Effector CD4-positive, alpha-beta T cell (primary cell): ENCODE measurements around the gene MPI.
"Not testable (repeated sequence)": the region's sequence is repeated elsewhere in the genome, so short reads cannot be mapped to it uniquely, and the experiment has no call there.

ENCODE experiments used
- DNase-seq: peaks from one replicate; pipeline ENCODE4 v3.0.0-alpha.2; 2020

Gene MPI

DNA sequence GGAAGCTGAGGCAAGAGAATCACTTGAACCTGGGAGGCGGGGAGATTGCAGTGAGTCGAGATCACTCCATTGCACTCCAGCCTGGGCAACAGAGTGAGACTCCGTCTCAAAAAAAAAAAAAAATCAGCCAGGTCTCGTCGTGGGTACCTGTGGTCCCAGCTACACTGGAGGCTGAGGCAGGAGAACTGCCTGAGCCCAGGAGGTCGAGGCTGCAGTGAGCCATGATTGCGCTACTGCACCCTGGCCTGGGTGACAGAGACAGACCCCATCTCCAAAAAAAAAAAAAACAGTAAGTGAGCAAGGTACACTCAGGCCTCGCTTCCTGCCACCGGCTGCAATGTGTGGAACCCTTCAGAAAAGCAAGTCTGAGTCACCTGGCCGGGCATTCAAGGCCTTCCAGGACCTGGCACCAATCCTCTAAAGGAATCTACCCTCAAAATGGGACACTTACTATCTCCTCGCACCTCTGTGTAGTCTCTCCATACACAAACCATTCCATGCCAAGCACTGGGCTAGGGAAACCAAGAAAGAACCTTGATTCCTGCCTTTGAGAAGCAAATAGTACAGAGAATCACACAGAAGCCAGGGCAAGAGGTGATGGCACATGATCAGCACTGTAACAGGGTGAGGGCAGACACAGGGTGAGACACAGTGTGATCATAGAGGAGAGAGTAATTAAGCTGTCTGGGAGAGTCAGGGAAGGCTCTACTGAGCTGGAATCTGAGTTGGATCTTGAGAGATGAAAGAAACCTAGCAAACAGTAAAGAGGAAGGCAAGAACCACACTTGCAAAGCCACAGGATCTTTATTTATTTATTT lies 26.4 kb upstream of the MPI start:
- DNase-seq: no peak

DNA sequence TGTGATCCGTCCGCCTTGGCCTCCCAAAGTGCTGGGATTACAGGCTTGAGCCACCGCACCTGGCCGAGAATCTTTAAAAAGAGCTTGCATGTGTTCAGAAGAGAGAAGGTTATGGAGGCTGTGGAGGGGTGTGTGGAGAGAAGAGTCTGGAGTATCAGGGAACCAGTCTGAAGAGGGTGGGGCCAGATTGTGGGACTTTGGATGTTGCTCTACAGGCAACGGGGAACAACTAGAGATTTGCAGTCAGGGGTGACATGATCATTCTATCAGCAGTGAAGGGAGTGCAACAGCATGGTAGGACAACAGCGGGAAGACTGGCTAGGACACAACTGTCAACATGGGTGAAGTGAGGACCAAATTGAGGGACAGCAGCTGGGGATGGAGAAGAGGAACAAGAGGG lies 25.5 kb upstream of the MPI start:
- DNase-seq: no peak

DNA sequence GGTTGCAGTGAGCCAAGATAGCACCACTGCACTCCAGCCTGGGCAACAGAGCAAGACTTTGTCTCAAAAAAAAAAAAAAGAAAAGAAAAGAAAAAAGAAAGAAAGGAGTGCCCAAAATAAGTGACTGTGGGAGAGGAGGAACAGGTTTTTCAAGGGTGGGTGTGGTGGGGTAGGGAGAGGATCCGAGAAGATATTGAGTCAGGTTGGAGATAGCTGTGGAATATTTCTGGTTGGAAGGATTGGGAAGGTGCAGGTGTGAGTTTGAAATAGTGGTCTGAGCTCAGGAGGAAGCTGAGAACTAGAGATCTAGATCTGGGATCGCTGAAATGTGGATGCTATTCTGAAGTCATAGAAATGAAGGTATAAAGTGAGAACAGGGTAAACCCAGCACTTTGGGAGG lies 24.5 kb upstream of the MPI start:
- no peak for DNase-seq

DNA sequence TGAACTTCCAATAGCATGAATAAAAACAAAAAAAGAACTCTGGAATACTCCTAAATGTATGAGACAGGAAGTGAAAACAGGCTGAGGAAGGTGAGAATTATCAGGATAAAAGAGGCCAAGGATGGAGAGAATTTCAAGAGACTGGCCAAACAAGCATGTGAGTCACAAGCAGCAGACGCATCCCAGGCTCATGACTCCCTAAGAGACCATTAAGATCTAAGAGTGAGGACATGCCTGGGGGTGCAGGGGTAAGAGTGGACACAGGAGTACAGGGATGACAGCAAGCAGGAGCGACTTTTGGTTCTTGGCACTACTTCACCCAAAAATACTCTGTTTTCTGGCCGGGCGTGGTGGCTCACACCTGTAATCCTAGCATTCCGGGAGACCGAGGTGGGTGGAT lies 23.8 kb upstream of the MPI start:
- no peak for DNase-seq

DNA sequence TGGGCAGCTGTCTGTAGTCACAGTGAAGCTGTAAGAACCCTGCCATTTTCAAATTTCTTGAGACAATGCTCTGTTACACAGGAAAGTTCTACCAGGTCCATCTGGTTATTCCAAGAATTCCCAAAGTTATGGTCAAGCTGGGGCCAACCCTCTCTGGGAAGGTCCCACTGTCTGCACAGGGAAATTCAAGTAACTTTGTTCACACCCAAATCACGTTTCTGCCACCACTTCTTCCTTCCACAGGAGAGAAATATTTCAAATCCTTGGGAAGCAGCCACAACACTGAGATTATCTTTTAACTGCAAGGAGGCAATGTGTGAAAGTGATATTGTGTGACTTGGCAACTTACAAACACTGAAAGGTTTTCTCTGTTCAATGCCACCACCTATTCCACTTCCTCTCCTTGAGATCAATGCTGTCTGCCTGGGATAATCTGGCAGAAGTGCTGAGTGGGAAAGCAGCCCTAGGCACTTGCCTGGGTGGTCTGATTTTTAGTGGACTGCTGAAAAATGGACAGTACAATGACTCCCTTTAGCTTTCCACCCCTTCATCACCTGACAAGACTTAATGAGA lies 22.3 kb upstream of the MPI start:
- no peak for DNase-seq

DNA sequence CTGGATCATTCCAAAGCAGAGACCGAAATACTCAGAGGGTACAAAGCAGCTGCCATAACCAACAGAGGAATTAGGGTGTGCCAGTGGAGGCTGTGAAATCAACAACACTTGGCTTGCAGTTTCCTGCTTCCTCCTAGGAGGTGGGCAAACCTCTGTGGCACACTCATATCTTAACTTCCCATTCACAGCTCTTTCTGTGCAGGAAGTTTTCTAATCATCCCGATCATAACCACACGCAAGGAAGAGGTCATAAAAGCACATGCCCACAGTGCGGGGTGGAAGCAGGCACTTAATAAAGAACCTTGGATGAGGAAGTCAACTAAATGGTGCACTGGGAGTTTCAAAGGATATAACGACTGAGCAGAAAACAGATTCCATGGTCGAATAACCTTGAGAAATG lies 21.8 kb upstream of the MPI start:
- DNase-seq: no peak

DNA sequence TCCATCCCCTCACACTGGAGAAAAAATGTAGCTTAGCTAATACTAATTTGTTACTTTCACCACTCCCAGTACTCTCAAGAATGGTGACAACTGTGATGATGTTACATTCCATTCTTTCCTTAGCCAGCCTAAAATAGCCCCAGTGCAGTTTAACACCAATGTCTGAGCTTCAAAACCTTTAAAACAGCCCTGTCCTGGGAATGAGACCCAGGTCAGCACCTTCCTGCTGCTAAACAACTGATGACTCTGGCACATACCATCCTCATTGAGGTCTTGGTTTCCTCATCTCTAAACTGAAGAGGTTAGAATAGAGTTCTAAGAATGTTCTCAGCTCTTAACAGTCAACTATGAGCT lies 20.5 kb upstream of the MPI start:
- DNase-seq: no peak

DNA sequence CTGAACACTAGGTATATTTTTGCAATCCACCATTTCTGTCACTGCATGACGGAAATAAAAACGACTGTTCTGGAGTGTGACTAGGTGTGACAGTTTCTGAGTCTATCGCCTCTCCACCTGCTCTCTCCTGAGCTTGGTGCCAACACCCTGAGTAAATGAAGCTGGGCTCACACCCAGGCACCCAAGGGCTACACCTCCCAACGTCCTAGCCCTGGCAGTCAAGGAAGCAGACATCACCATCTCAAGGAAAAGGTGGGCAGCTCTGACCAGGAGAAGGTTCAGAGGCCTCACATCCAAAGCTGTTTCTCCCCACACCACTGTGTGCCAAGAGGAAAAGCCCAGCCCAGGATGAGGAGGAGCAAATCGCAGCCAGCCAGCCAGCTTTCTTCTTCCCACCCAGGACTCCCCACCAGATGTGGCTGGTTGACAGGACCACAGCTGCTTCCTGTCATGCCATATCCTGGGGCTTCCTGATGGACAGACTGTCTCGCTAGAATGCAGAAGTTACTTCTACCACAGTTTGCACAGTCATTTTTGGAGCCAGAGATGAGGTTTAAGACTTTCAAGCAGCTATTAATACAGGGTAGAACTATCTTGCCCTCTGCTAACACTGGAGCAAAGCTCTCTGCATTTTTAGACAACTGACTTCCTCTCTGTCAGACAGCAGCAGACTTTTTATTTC lies 20.0 kb upstream of the MPI start:
- no peak for DNase-seq

DNA sequence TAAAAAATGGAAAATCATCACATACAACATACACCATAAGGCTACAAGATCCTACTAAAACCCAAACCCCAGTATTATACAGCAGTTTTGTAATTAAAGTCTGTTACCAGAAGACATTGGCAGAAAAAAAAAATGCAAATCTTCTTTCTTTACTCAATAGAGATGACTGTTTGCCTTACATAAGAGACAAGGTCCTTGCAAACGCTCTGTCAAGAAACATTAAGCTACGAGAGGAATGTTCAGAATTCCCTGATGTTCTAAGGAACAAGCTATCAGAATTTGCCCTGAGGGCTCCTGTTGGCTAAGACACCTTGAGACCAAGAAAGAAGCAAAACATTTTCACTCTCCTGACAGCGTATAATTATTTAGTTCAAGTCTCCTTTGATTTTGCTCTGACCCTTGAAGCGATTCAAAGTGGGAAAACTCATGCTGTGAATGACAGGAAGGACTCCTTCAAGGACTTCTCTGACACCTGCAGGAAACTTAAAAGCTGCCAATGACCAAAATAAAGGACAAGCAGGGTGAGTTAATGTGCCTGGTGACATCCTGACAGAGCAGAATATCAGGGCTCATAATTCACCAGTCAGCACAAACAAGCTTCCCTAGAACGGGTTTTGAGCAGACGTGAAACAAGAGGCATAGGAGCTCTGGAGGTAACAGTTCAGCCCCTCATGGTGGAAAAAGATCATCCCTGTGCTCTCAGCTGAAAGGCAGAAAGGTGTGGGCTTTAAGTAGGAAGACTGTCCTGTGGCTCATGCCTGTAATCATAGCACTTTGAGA lies 19.2 kb upstream of the MPI start:
- no peak for DNase-seq

DNA sequence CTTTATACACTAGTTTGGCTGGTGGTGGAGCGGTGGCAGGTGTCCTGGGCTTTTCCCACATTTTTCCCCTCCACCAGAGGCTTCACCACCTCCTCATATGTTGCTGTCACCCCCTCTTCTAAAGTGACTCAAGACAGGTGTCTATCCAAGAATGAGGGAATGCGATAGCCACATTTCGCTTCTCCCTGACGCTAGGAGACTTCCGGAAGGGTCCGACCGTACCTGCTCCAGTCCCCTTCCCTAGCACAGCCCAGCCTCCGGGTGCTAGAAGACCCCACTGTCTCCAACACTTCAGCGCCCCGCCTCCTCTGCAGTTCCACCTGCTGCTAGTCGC lies 17.2 kb upstream of the MPI start:
- DNase-seq: no peak

DNA sequence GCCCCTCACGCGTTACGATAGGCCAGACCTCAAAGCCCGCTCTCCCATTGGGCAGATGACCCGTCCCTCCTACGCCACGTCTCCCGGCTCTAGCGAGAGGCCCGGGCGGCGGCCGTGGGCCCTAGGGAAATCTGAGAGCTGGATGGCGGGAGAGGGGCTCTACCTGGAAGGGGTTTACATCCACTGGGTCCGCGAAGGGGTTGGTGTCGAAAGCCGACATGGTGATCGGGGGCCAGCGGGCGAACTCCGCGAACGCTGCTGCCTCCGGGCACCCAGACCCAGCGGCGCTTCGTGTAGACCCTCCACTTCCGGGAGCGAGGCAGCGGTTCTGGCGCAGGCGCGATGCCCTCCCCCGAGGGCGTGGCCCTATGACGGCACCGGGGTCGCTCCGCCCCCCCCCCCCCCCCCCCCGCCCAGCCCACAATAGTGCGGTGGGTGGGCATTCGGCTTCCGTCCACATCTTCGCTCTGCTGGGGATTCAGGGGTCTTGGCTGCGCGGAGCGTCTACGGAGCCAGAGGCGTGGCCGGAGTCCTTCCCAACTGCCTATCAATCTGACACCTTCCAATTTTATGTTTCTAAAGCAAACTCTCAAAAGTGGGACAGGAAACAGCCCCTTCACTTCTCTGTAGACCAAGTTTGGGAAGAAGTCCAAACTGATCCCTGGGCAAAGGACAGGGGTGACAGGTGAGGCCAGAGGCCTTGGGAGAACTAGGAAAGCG lies 16.6 kb upstream of the MPI start, which contains the start of gene SCAMP2:
SCAMP2 (minus strand) TSS at position 330 of the 720 bp plus-strand sequence; CDS start at position 220, 110 bp downstream.
- DNase-seq: peak; percentile 86

DNA sequence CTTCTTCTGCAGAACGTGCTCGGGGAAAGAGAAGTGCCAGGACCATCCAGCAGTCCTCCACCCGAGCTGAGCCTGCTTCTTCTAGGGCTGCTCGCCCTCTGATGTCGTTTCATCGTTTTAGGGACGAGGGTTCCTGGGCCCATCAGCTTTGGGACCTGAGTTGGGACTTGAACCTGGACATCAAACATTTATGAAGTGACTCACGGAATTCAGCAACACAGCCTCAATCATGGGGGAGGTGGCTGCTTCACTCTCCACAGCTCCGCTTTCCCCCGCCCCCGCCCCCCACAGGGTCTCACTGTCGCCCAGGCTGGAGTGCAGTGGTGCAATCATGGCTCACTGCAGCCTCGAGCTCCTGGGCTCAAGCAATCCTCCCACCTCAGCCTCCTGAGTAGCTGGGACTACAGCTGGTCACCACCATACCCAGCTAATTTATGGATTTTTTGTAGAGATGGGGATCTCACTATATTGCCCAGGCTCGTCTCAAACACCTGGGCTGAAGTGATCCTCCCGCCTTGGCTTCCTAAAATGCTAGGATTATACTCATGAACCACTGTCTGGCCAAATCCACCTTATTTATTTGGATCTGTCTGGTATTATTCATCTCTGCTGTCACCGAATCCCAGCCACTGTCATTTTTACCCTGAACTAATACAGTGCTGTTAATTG lies 16.0 kb upstream of the MPI start:
- no peak for DNase-seq

DNA sequence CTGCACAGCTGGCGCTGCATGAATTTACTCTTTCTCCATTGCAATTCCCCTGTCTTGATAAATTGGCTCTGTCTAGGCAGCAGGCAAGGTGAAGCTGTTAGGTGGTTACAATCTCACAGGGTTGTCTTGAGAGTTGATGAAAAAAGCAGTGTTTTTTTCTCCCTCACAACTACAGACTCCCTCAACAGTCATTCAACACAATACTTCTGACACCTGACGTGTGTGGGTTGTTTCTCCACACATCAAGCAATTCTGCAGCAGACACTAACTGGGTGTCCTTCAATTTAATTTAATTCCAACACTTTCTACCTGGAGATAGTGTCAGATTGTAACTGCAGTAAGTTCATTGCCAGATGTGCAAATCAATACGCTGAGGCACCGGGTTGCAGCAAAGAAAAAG lies 11.6 kb upstream of the MPI start:
- DNase-seq: no peak

DNA sequence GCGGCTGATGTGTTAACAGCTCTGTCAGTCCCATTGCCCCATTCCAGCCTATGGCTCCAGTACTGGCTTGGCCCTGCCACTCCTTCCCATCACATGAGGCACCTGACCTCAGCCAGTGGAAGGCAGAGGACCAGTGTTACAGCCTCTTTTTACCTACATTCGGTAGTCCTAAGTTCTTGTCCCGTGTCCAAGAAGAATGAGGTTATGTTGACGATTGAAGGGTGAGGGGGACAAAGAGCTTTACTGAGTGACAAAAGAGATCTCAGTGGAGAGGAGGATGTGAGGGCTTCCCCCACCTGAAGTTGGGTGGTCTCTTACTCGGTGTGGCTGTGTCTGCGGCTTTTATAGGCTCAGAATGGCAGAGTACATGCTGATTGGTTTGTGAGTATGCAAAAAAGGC lies 7.3 kb upstream of the MPI start:
- DNase-seq: no peak

DNA sequence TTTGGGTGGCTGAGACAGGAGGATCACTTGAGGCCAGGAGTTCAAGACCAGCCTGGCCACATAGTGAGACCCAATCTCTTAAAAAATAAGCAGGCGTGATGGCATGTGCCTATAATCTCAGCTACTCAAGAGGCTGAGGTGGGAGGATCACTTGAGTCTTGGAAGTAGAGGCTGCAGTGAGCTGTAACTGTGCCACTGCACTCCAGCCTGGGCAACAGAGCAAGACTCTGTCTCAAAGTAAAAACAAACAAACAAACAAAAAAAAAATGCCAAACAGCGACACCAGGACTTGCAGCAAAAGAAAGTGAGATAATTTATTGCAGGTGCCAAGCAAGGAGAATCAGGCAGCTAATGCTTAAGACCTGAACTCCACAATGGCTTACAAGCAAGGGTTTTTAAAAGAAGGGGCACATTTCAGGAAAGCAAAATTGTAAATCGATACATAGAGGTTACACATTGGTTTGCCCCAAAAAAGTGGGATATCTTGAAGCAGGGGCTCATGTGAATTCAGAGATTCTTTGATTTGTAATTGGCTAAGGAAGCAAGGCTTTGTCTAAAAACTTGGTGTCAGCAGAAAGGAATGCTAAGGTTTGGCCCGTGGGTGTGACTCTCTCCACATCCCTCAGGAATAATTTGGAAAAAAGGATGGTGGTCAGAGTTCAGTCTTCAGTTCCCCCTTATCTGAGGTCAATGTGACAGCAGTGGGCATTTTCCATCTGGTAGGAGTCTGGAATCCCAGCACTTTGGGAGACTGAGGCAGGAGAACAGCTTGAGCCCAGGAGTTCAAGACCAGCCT lies 5.2 kb upstream of the MPI start:
- no peak for DNase-seq

DNA sequence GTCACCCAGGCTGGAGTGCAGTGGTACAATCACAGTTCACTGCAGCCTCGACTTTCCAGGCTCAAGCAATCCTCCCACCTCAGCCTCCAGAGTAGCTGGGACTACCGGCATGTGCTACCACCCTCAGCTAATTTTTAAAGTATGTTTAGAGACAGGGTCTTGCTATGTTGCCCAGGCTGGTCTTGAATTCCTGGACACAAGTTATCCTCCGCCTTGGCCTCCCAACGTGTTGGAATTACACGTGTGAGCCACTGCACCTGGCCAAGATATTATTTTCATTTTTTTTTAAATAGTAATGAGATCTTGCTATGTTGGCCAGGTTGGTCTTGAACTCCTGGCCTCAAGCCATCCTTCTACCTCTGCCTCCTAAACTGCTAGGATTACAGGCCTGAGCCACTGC lies 4.4 kb upstream of the MPI start:
- DNase-seq: no peak

DNA sequence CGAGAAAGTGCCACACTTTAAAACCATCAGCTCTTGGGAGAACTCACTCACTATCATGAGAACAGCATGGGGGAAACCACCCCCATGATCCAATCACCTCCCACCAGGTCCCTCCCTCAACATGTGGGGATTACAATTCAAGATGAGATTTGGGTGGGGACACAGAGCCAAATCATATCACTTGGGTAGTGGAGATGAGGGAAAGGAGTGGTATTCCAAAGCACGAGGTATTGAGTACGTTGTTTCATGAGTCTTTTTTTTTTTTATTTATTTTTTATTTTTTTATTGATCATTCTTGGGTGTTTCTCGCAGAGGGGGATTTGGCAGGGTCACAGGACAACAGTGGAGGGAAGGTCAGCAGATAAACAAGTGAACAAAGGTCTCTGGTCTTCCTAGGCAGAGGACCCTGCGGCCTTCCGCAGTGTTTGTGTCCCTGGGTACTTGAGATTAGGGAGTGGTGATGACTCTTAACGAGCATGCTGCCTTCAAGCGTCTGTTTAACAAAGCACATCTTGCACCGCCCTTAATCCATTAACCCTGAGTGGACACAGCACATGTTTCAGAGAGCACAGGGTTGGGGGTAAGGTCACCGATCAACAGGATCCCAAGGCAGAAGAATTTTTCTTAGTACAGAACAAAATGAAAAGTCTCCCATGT lies 2.2 kb upstream of the MPI start:
- DNase-seq: not testable (repeated sequence)

DNA sequence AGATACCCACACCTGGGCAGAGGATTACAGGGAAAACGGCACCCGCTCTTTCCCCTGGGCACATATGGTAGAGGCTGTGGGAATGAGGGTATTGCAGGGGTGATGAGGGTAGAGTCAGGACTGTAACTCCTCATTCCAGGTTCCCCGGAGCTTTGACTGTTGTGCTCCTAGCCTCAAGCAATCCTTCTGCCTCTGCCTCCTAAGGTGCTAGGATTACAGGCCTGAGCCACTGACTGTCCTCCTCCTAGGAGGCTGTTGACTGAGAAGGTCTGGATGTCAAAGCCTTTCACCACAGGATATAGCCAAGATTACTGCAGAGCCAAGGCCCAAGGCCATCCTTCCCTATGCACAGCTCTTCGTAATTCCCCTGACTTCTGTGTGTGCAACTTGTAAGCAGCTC lies 1.1 kb upstream of the MPI start:
- no peak for DNase-seq

DNA sequence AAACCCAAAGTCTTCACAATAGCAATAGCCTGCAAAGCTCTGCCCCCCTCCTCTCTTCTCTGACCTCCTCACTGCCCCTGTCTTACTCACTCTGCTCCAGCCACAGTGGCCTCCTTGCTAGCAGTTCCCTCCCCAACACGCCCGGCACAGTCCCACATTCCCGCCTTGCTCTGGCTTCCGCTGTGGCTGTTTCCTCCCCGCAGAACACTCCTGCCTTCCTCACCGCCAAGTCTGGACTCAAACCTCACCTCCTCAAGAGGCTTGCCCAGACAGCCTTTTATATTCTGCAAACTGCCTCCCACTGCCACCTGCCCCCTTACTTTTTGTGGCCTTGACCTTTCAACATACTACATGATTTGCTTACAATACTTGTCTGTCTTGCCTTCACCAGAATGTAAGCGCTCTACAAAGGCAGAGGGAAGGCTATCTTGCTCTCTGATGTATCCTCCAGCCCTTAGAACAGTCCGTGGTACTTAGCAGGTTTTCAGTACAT lies 406 bp upstream of the MPI start:
- DNase-seq: no peak

DNA sequence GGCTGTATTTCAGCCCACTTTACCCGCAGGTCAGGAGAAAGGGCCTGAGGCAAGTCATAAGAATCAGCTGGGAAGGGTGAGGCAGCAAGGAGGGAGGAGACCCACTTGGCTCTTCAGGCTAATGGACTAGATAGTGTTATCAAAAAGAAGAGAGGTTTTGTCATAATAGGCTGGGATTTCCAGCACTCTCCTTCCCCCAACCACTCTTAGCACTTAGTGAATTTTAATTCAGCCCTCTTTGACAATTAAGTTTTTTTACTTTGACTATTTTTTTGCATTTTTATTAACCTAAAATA lies 771 bp downstream of the MPI start:
- DNase-seq: no peak

DNA sequence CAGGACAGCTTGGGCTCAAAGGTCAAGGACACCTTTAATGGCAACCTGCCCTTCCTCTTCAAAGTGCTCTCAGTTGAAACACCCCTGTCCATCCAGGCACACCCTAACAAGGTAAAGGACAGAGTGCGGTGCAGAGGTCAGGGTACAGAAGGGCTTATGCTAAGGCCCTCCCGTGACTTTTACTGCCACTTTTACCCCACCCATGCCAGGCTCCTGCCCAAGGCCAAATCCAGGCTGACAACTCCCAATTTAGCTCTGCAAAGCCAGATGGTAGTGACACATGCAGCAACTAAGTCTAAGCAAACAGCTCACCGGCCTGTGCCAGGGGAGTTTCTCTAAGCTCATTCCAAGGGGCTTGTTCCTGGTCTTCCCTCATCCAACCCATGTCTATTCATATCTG lies 1.6 kb downstream of the MPI start:
- no peak for DNase-seq
